Activated CD4-positive, alpha-beta T cell treated with anti-CD3 and anti-CD28 coated beads, Interleukin-2, amount 10 ng/mL, durations not matched to agents 24 days and 14 days (primary cell): ENCODE results near the gene GPC5. TPM values are rescaled to one million over a fixed set of nuclear protein-coding genes. Genes with fewer than 3 reads are reported as not detected.
A peak's percentile ranks its signal among the peaks of the same experiment; 100 is the strongest.

Source experiments
- DNase-seq: peaks from one replicate; pipeline ENCODE4 v3.0.0; 2022
- H3K27ac Mint-ChIP-seq: one replicate; pipeline ENCODE4 v1.8.0; 2022; ENCODE audit warnings: mild to moderate bottlenecking, mixed read lengths
- H3K27me3 Mint-ChIP-seq: one replicate; pipeline ENCODE4 v1.8.0; 2022; ENCODE audit warnings: mixed read lengths
- H3K36me3 Mint-ChIP-seq: one replicate; pipeline ENCODE4 v1.8.0; 2022; ENCODE audit warnings: low read depth, mild to moderate bottlenecking, mixed read lengths
- H3K4me1 Mint-ChIP-seq: one replicate; pipeline ENCODE4 v1.8.0; 2021; ENCODE audit warnings: mixed read lengths
- H3K4me3 Mint-ChIP-seq: one replicate; pipeline ENCODE4 v1.8.0; 2022; ENCODE audit warnings: mild to moderate bottlenecking, moderate library complexity, mixed read lengths
- H3K9me3 Mint-ChIP-seq: one replicate; pipeline ENCODE4 v1.8.0; 2021; ENCODE audit warnings: mixed read lengths
- intact Hi-C: fragments of 100-400 bp; cut with micrococcal nuclease; formaldehyde crosslinking; loops from one replicate; pipeline ENCODE4 v1.15.1; 2023
- total RNA-seq: library from RNA; stranded (reverse); gene quantifications from 2 replicates; pipeline ENCODE4 v1.2.3, GENCODE V29; 2022

Gene GPC5
- total RNA-seq, 1 donor from 2014 or later: not detected

GRCh38 chr13:92179223-92179622 is 780.8 kb downstream of the GPC5 start:
- Mint-ChIP-seq H3K9me3 (no peaks in the 10 kb centered on the region), H3K27ac (no peak overlapping the region), H3K27me3 (no peaks in the 10 kb centered on the region), H3K4me3 (no peak overlapping the region), H3K4me1 (no peaks in the 10 kb centered on the region), H3K36me3 (no peaks in the 10 kb centered on the region)
- DNase-seq: no peak
- intact Hi-C loops: no loop called here

GRCh38 chr13:92187378-92187989 is 789.1 kb downstream of the GPC5 start:
- Mint-ChIP-seq H3K4me3 (no peak overlapping the region), H3K36me3 (no peaks in the 10 kb centered on the region), H3K4me1 (no peaks in the 10 kb centered on the region), H3K27ac (no peak overlapping the region), H3K27me3 (no peaks in the 10 kb centered on the region), H3K9me3 (no peaks in the 10 kb centered on the region)
- intact Hi-C loops: no loop called here
- peak; percentile 70 for DNase-seq

- no peaks in the 10 kb centered on the region for H3K9me3 Mint-ChIP-seq
- H3K36me3 Mint-ChIP-seq: no peaks in the 10 kb centered on the region
- H3K27ac Mint-ChIP-seq: no peak overlapping the region
- no peak overlapping the region for H3K4me3 Mint-ChIP-seq
- no peaks in the 10 kb centered on the region for H3K27me3 Mint-ChIP-seq
- H3K4me1 Mint-ChIP-seq: no peaks in the 10 kb centered on the region
- intact Hi-C loops: no loop called here
- DNase-seq: no peak
Measured at GRCh38 chr13:92188574-92188973, 790.2 kb downstream of the GPC5 start.

GRCh38 chr13:92196591-92197256 is 798.3 kb downstream of the GPC5 start:
- Mint-ChIP-seq H3K4me3 (no peak overlapping the region), H3K9me3 (no peaks in the 10 kb centered on the region), H3K36me3 (no peaks in the 10 kb centered on the region), H3K27me3 (no peaks in the 10 kb centered on the region), H3K27ac (no peak overlapping the region), H3K4me1 (no peaks in the 10 kb centered on the region)
- DNase-seq: no peak
- intact Hi-C loops: no loop called here

DNA sequence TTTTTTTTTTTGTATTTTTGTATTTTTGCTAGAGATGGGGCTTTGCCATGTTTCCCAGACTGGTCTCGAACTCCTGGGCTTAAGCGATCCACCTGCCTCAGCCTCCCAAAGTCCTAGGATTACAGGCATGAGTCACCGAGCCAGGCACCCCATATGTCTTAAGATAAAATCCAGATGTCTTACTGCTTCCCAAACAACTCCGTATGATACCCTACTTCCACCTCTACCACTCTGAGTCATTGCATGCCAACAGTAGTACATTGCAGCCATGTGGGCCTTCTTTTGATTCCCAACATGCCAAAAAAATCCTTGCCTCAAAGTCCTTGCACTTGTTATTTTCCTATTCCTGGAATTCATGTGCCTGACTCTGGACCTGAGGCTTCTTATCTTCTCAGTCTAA is 799.2 kb downstream of the GPC5 start:
- DNase-seq: no peak
- intact Hi-C loops: no loop called here
- Mint-ChIP-seq H3K4me1 (no peaks in the 10 kb centered on the region), H3K27me3 (no peaks in the 10 kb centered on the region), H3K4me3 (no peak overlapping the region), H3K36me3 (no peaks in the 10 kb centered on the region), H3K27ac (no peak overlapping the region), H3K9me3 (no peaks in the 10 kb centered on the region)

GRCh38 chr13:92218615-92219014 is 820.2 kb downstream of the GPC5 start:
- no peaks in the 10 kb centered on the region for H3K4me1 Mint-ChIP-seq
- intact Hi-C loops: no loop called here
- no peaks in the 10 kb centered on the region for H3K27me3 Mint-ChIP-seq
- no peak overlapping the region for H3K27ac Mint-ChIP-seq
- no peak overlapping the region for H3K4me3 Mint-ChIP-seq
- H3K36me3 Mint-ChIP-seq: no peaks in the 10 kb centered on the region
- no peaks in the 10 kb centered on the region for H3K9me3 Mint-ChIP-seq
- no peak for DNase-seq

- H3K4me1 Mint-ChIP-seq: no peaks in the 10 kb centered on the region
- no peaks in the 10 kb centered on the region for H3K9me3 Mint-ChIP-seq
- H3K36me3 Mint-ChIP-seq: no peaks in the 10 kb centered on the region
- no peaks in the 10 kb centered on the region for H3K27me3 Mint-ChIP-seq
- no peak overlapping the region for H3K27ac Mint-ChIP-seq
- intact Hi-C loops: no loop called here
- DNase-seq: no peak
- H3K4me3 Mint-ChIP-seq: no peak overlapping the region
Measured at GRCh38 chr13:92221916-92222315, 823.5 kb downstream of the GPC5 start.

DNA sequence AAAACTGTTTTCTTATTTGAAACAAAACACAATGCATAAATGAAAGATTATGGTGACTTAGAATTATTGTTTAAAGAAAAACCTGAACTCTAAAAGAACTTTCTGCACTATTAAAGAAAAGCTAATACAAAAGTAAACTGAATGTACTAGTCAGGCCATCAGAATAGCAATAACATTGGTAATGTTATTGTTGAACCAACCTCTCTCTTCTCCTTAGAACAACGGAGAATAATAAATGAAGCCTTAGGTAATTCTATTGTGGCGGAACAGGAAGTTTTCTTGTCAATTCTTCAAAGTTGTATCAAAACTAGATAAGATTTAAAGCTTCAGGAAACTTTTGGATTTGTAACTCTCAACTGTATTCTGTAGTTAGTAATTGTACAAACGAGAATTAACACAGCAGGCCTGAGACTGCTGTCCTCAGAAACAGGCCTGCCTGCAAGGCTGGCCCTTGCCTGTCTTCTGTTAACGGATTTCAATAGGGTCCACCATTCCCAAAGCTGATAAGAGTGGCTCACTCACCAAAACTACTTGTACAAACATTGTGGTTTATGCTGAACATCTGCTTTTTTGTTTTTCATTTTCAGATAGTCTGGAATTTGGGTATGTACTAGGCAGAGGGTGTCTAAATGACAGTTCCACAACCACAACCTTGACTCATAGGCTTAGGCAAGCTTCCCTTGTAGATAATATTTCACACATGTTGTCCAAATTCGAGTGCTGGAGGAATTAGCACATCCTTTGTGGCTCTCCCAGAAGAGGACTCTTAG is 825.8 kb downstream of the GPC5 start:
- no peaks in the 10 kb centered on the region for H3K9me3 Mint-ChIP-seq
- H3K27ac Mint-ChIP-seq: no peak overlapping the region
- H3K27me3 Mint-ChIP-seq: no peaks in the 10 kb centered on the region
- no peaks in the 10 kb centered on the region for H3K4me1 Mint-ChIP-seq
- no peak overlapping the region for H3K4me3 Mint-ChIP-seq
- no peaks in the 10 kb centered on the region for H3K36me3 Mint-ChIP-seq
- DNase-seq: no peak
- intact Hi-C loops: no loop called here

GRCh38 chr13:92224825-92225224 is 826.4 kb downstream of the GPC5 start:
- H3K4me3 Mint-ChIP-seq: no peak overlapping the region
- no peaks in the 10 kb centered on the region for H3K4me1 Mint-ChIP-seq
- H3K27me3 Mint-ChIP-seq: no peaks in the 10 kb centered on the region
- no peaks in the 10 kb centered on the region for H3K9me3 Mint-ChIP-seq
- intact Hi-C loops: no loop called here
- DNase-seq: no peak
- H3K27ac Mint-ChIP-seq: no peak overlapping the region
- no peaks in the 10 kb centered on the region for H3K36me3 Mint-ChIP-seq

DNA sequence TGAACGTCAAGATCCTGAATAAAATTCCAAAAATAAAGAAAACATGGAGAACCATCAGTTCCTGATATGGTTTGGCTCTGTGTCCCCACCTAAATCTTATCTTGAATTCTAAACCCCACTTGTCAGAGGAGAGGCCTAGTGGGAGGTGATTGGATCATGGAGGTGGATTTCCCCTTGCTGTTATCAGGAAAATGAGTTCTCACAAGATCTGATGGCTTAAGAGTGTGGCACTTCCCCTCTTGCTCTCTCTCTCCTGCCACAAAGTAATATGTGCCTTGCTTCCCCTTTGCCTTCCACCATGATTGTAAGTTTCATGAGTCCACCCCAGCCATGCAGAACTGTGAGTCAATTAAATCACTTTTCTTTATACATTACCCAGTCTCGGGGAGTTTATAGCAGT is 827.4 kb downstream of the GPC5 start:
- Mint-ChIP-seq H3K4me3 (no peak overlapping the region), H3K27ac (no peak overlapping the region), H3K36me3 (no peaks in the 10 kb centered on the region), H3K9me3 (no peaks in the 10 kb centered on the region), H3K4me1 (no peaks in the 10 kb centered on the region), H3K27me3 (no peaks in the 10 kb centered on the region)
- intact Hi-C loops: no loop called here
- no peak for DNase-seq

GRCh38 chr13:92232871-92233270 is 834.5 kb downstream of the GPC5 start:
- no peaks in the 10 kb centered on the region for H3K27me3 Mint-ChIP-seq

DNA sequence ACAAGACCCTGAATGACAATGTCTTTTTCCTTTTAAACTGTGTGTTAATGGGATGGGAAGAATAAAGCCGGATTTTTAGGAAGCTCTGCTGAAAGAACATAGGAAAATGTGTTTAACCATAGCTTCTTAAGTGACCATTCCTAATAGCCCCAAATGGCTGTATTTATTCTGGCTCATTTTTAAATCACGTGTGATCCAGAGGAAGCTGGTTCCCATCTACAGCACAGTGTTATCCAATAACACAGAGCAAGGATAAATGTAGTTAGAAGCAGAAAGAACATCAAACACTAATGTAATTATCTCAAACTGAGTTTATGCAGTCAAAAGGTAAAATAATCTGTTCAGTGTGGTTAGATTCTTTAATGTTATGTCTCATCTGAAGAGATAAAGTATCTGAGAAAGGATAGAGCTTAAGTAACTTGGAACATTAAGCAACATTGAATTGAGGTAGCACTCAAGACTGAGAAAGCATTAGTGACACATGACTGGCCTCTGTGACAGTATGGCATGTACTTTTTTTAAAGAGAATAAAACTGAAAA is 853.3 kb downstream of the GPC5 start:
- no peak for DNase-seq
- Mint-ChIP-seq H3K36me3 (no peaks in the 10 kb centered on the region), H3K4me3 (no peak overlapping the region), H3K4me1 (no peaks in the 10 kb centered on the region), H3K27me3 (no peaks in the 10 kb centered on the region), H3K9me3 (no peaks in the 10 kb centered on the region), H3K27ac (no peak overlapping the region)
- intact Hi-C loops: no loop called here

More at GRCh38 chr13:92232871-92233270, 834.5 kb downstream of the GPC5 start:
- no peaks in the 10 kb centered on the region for H3K9me3 Mint-ChIP-seq
- H3K36me3 Mint-ChIP-seq: no peaks in the 10 kb centered on the region
- no peaks in the 10 kb centered on the region for H3K4me1 Mint-ChIP-seq
- H3K27ac Mint-ChIP-seq: no peak overlapping the region
- intact Hi-C loops: no loop called here
- no peak overlapping the region for H3K4me3 Mint-ChIP-seq
- no peak for DNase-seq

- Mint-ChIP-seq H3K4me1 (no peaks in the 10 kb centered on the region), H3K4me3 (no peak overlapping the region), H3K27ac (no peak overlapping the region), H3K36me3 (no peaks in the 10 kb centered on the region), H3K9me3 (no peaks in the 10 kb centered on the region), H3K27me3 (no peaks in the 10 kb centered on the region)
- intact Hi-C loops: no loop called here
- no peak for DNase-seq
Measured at GRCh38 chr13:92255526-92255925, 857.1 kb downstream of the GPC5 start.

- H3K27me3 Mint-ChIP-seq: no peaks in the 10 kb centered on the region
- no peak overlapping the region for H3K27ac Mint-ChIP-seq
Measured at GRCh38 chr13:92256211-92256610, 857.8 kb downstream of the GPC5 start.

More at GRCh38 chr13:92256211-92256610, 857.8 kb downstream of the GPC5 start:
- intact Hi-C loops: no loop called here
- Mint-ChIP-seq H3K9me3 (no peaks in the 10 kb centered on the region), H3K4me3 (no peak overlapping the region), H3K4me1 (no peaks in the 10 kb centered on the region), H3K36me3 (no peaks in the 10 kb centered on the region)
- no peak for DNase-seq
